ENCODE measurements around the gene PNPLA3.

DNA sequence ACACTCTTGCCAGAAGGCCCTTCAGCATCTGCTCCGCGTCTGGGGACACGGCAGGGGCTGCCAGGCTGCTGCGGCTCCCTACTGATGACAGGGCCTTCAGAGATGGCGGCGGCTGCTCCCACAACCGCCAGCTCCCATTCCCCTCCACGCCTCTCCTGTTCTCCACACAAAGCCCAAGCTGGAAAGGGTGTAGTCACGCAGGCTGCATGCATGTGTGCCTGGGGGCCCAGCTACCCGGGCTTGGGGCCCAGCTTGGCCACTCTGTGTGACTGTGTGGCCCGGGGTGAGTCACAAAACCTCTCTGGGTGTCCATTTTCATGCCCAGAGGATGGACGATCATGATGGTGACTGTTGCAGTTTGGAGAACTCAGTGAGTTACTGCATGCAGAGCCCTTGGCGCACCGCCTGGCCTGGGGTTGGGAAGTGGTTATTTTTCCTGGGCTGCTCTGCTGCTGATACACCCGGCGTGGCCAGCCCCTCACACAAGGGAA is 68.8 kb downstream of the PNPLA3 start:
- TF ChIP-seq REST (IDR thresholded peaks at IDR 0.05; ENCODE audit: insufficient replicate concordance, low read depth): no peak
- TF ChIP-seq GABPA (IDR thresholded peaks at IDR 0.05; ENCODE audit: low read depth): no peak
